Measurements from ENCODE around the gene FUCA1.

GRCh38 chr1:23902321-23903278 is 34.5 kb upstream of the FUCA1 start:
- TF ChIP-seq, protein P1, sequence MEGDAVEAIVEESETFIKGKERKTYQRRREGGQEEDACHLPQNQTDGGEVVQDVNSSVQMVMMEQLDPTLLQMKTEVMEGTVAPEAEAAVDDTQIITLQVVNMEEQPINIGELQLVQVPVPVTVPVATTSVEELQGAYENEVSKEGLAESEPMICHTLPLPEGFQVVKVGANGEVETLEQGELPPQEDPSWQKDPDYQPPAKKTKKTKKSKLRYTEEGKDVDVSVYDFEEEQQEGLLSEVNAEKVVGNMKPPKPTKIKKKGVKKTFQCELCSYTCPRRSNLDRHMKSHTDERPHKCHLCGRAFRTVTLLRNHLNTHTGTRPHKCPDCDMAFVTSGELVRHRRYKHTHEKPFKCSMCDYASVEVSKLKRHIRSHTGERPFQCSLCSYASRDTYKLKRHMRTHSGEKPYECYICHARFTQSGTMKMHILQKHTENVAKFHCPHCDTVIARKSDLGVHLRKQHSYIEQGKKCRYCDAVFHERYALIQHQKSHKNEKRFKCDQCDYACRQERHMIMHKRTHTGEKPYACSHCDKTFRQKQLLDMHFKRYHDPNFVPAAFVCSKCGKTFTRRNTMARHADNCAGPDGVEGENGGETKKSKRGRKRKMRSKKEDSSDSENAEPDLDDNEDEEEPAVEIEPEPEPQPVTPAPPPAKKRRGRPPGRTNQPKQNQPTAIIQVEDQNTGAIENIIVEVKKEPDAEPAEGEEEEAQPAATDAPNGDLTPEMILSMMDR (IDR thresholded peaks at IDR 0.05): no peak
- no peak for TF ChIP-seq POLR2A (IDR thresholded peaks at IDR 0.05)
